Measurements from ENCODE around the gene GAL3ST2.

DNA sequence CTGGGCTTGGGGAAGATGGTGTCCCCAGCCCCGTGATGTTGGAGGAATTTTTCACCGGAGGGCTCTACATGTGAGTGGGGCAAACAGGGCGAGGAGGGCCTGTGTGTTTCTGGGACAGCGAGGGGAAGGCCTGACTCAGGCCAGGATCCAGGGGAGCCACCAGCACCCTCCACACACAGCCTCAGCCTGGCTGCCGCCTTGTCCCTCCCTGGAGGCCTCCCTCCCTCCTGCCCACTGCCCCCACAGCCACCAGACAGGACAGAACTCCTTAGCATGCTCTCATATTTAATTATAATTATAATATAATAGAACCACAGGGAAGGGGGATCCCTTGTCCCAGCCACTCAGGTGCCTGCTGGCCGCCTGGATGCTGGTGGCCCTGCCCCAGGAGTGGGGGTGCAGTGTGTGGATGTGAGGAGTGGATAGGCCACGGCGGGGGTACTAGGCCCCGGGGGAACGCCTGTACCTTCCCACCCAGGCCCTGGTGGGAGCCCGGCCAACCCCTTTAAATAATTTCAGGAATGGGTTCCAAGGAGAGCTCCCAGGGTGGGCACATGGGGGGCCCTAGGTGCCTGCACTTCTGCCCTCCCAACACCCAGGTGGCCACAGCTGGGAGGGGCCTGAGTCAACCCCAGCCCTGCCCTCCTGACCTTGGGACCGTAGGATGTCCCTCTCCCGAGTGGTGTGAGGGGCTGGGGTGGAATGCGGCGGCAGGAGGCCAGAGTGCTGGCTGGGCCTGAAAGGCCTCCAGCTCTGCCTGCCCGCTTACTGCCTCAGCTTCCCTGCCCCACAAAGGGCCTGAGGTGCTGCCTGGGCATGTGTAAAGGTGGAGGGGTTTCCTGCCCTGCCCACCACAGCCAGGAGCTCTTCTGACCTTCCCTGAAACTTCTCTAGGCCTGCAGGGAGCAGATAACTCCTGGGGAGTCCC is 73.3 kb downstream of the GAL3ST2 start:
- TF ChIP-seq, protein P1, sequence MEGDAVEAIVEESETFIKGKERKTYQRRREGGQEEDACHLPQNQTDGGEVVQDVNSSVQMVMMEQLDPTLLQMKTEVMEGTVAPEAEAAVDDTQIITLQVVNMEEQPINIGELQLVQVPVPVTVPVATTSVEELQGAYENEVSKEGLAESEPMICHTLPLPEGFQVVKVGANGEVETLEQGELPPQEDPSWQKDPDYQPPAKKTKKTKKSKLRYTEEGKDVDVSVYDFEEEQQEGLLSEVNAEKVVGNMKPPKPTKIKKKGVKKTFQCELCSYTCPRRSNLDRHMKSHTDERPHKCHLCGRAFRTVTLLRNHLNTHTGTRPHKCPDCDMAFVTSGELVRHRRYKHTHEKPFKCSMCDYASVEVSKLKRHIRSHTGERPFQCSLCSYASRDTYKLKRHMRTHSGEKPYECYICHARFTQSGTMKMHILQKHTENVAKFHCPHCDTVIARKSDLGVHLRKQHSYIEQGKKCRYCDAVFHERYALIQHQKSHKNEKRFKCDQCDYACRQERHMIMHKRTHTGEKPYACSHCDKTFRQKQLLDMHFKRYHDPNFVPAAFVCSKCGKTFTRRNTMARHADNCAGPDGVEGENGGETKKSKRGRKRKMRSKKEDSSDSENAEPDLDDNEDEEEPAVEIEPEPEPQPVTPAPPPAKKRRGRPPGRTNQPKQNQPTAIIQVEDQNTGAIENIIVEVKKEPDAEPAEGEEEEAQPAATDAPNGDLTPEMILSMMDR (IDR thresholded peaks at IDR 0.05; ENCODE audit: low read depth, low read length, poor library complexity, severe bottlenecking): no peak
- no peak for TF ChIP-seq EZH2phosphoT487 (IDR thresholded peaks at IDR 0.05; ENCODE audit: borderline replicate concordance, low read length)

Measured in DOHH2 (cell line).